ENCODE measurements around the gene ADPRHL1.
A peak's percentile ranks its signal among the peaks of the same experiment; 100 is the strongest.

Gene ADPRHL1

GRCh38 chr13:113431171-113431570 lies 22.1 kb downstream of the ADPRHL1 start:
- no peak for DNase-seq (ENCODE audit: low read depth)

- no peak for DNase-seq (ENCODE audit: low read depth)
Measured at GRCh38 chr13:113430378-113431110, 22.7 kb downstream of the ADPRHL1 start.

- DNase-seq (ENCODE audit: low read depth): no peak
Measured at GRCh38 chr13:113429608-113429985, 23.7 kb downstream of the ADPRHL1 start.

- DNase-seq (ENCODE audit: low read depth): no peak
Measured at GRCh38 chr13:113428871-113429607, 24.2 kb downstream of the ADPRHL1 start.

GRCh38 chr13:113428469-113428865 lies 24.8 kb downstream of the ADPRHL1 start:
- DNase-seq (ENCODE audit: low read depth): no peak

- DNase-seq (ENCODE audit: low read depth): no peak
Measured at GRCh38 chr13:113427562-113428468, 25.5 kb downstream of the ADPRHL1 start.

GRCh38 chr13:113426591-113426986 lies 26.7 kb downstream of the ADPRHL1 start:
- DNase-seq (ENCODE audit: low read depth): no peak

GRCh38 chr13:113425941-113426590 lies 27.2 kb downstream of the ADPRHL1 start:
- no peak for DNase-seq (ENCODE audit: low read depth)

- DNase-seq (ENCODE audit: low read depth): no peak
Measured at GRCh38 chr13:113423520-113424163, 29.6 kb downstream of the ADPRHL1 start.

GRCh38 chr13:113422807-113423519 lies 30.3 kb downstream of the ADPRHL1 start:
- no peak for DNase-seq (ENCODE audit: low read depth)

- no peak for DNase-seq (ENCODE audit: low read depth)
Measured at GRCh38 chr13:113421673-113422270, 31.5 kb downstream of the ADPRHL1 start.

- peak; percentile 2 for DNase-seq (ENCODE audit: low read depth)
Measured at GRCh38 chr13:113420833-113421600, 32.3 kb downstream of the ADPRHL1 start.

- DNase-seq (ENCODE audit: low read depth): no peak
Measured at GRCh38 chr13:113420232-113420631, 33.1 kb downstream of the ADPRHL1 start.

- DNase-seq (ENCODE audit: low read depth): no peak
Measured at GRCh38 chr13:113419531-113420193, 33.6 kb downstream of the ADPRHL1 start.

- DNase-seq (ENCODE audit: low read depth): no peak
Measured at GRCh38 chr13:113418722-113419049, 34.6 kb downstream of the ADPRHL1 start.

GRCh38 chr13:113417836-113418721 lies 35.2 kb downstream of the ADPRHL1 start:
- DNase-seq (ENCODE audit: low read depth): no peak

- DNase-seq (ENCODE audit: low read depth): no peak
Measured at GRCh38 chr13:113417008-113417751, 36.1 kb downstream of the ADPRHL1 start.
